Kidney epithelial cell (primary cell): ENCODE measurements around the gene GTSF1L. TPM values are rescaled to one million over a fixed set of nuclear protein-coding genes. Genes with fewer than 3 reads are reported as not detected.
A peak's percentile ranks its signal among the peaks of the same experiment; 100 is the strongest.

Experiments used
- DNase-seq: peaks from one replicate; pipeline ENCODE4 v3.0.0-alpha.2; 2010; ENCODE audit warnings: low read depth
- H3K27me3 ChIP-seq: 2 replicates; pipeline ENCODE4 v1.6.0; 2011; ENCODE audit warnings: low read length; ENCODE audit not compliant: control insufficient read depth, insufficient read depth
- H3K36me3 ChIP-seq: 2 replicates; pipeline ENCODE4 v1.5.1; 2011; ENCODE audit warnings: low read length; ENCODE audit not compliant: control insufficient read depth, insufficient read depth
- H3K4me3 ChIP-seq: 2 replicates; pipeline ENCODE4 v1.5.1; 2011; ENCODE audit warnings: low read depth, mild to moderate bottlenecking, control low read depth, low read length
- total RNA-seq: library from RNA; depleted of rRNA; stranded (reverse); fragments of >200 nt; gene quantifications from 2 replicates; pipeline ENCODE4 v1.2.3, GENCODE V29; 2015
- TF ChIP-seq, protein P1 (sequence below): IDR thresholded peaks from 2 replicates; pipeline ENCODE4 v1.5.1; 2011; ENCODE audit warnings: mild to moderate bottlenecking, moderate library complexity, low read length, control low read depth, inconsistent platforms; ENCODE audit not compliant: insufficient read depth, poor library complexity, severe bottlenecking

The GTSF1L gene
- total RNA-seq, 1 donor from 2014 or later: not detected

DNA sequence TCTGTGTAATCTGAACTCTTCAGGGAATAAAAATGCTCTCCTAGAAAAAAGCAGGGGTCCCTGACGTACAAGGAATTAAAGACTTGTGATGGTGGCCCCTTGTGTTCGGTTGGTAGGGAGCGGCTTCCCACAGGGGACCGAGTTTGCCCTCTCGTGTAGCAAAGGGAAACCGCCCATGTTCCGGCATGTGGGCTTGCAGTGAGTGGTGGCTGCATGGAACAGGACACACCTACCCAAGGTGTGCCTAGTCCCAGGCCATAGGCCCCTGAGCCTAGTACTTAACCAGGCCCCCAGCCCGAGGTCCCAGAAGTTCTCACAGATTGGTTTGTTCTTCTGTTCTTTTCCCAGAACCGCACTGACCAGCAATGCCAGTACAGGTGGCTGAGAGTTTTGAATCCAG lies 44.4 kb downstream of the GTSF1L start:
- Histone ChIP-seq H3K4me3 (no peak overlapping the region), H3K36me3 (no peaks in the 10 kb centered on the region), H3K27me3 (no peaks in the 10 kb centered on the region)
- TF ChIP-seq, protein P1, sequence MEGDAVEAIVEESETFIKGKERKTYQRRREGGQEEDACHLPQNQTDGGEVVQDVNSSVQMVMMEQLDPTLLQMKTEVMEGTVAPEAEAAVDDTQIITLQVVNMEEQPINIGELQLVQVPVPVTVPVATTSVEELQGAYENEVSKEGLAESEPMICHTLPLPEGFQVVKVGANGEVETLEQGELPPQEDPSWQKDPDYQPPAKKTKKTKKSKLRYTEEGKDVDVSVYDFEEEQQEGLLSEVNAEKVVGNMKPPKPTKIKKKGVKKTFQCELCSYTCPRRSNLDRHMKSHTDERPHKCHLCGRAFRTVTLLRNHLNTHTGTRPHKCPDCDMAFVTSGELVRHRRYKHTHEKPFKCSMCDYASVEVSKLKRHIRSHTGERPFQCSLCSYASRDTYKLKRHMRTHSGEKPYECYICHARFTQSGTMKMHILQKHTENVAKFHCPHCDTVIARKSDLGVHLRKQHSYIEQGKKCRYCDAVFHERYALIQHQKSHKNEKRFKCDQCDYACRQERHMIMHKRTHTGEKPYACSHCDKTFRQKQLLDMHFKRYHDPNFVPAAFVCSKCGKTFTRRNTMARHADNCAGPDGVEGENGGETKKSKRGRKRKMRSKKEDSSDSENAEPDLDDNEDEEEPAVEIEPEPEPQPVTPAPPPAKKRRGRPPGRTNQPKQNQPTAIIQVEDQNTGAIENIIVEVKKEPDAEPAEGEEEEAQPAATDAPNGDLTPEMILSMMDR: no peak
- DNase-seq: no peak

GRCh38 chr20:43681991-43682410 lies 44.8 kb downstream of the GTSF1L start:
- no peak for DNase-seq
- no peaks in the 10 kb centered on the region for H3K27me3 ChIP-seq
- no peaks in the 10 kb centered on the region for H3K36me3 ChIP-seq
- H3K4me3 ChIP-seq: no peak overlapping the region
- TF ChIP-seq, protein P1: no peak

GRCh38 chr20:43681468-43681942 lies 45.3 kb downstream of the GTSF1L start:
- DNase-seq: no peak
- TF ChIP-seq, protein P1: peak; percentile 10
- H3K27me3 ChIP-seq: no peaks in the 10 kb centered on the region
- H3K4me3 ChIP-seq: no peak overlapping the region
- no peaks in the 10 kb centered on the region for H3K36me3 ChIP-seq

- DNase-seq: no peak
- Histone ChIP-seq H3K4me3 (no peak overlapping the region), H3K36me3 (no peaks in the 10 kb centered on the region), H3K27me3 (no peaks in the 10 kb centered on the region)
- TF ChIP-seq, protein P1: no peak
Measured at GRCh38 chr20:43680981-43681380, 45.8 kb downstream of the GTSF1L start.

- Histone ChIP-seq H3K4me3 (no peak overlapping the region), H3K27me3 (no peaks in the 10 kb centered on the region), H3K36me3 (no peaks in the 10 kb centered on the region)
- TF ChIP-seq, protein P1: no peak
- no peak for DNase-seq
Measured at GRCh38 chr20:43676368-43676767, 50.4 kb downstream of the GTSF1L start.

Other genes starting within 250 kb of the GTSF1L start
- gene L3MBTL1, start 219.3 kb downstream of the GTSF1L start, total RNA-seq: 6.0 and 14.6 TPM in 2 replicates
- 0.54 and 1.2 TPM in 2 replicates for gene SGK2, start 168.0 kb downstream of the GTSF1L start, total RNA-seq
- gene IFT52, start 136.1 kb downstream of the GTSF1L start, total RNA-seq: 29.7 and 35.4 TPM in 2 replicates
- gene MYBL2, start 59.9 kb downstream of the GTSF1L start, total RNA-seq: 4.1 and 7.1 TPM in 2 replicates
- 5.9 and 7.3 TPM in 2 replicates for gene TOX2, start 187.8 kb upstream of the GTSF1L start, total RNA-seq